Measurements from ENCODE around the gene FUT6.

The FUT6 gene

DNA sequence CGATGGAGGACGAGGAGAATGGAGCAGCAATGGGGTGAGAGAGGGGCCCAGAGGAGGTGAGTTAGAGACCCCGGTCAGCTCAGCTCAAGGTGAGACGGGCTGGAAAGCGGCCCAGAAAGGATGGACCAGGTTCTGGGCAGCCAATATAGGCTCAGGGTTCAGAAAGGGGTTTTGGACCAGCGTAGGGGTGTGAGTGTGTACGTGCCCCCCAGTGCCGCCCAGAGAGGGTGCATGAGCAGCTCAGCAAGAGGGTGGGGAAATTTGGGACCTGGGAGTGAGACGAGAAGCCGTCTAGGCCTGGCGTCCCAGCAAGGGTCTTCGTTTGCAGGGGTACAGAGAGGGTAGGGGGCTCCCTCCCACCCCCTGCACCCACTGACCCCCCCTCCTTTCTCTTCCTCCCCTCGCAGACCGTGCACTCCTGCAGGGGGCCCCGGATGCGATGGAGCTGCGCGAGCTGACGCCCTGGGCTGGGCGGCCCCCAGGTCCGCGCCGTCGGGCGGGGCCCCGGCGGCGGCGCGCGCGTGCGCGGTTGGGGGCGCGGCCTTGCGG is 12.1 kb downstream of the FUT6 start:
- H3K23ac ChIP-seq (ENCODE audit: low read length): no peak overlapping the region
- H3K79me1 ChIP-seq (ENCODE audit: low read length): peaks cover 15% of the 10 kb centered on the region
- H3K4me2 ChIP-seq (ENCODE audit: low read length): peak overlapping the region; percentile 71
- no peak overlapping the region for H3K27ac ChIP-seq (ENCODE audit: low read depth, low read length)
- no peaks in the 10 kb centered on the region for H3K36me3 ChIP-seq (ENCODE audit: control insufficient read depth in 1 of 2, insufficient read depth in 2 of 2, low read length in 2 of 2)
- H3K4me3 ChIP-seq (ENCODE audit: low read depth, low read length): peak overlapping the region; percentile 77
- no CpG with 5 or more reads among the region's 37 CpGs for WGBS (ENCODE audit: extremely low coverage, insufficient coverage, insufficient read length)
- H3K79me2 ChIP-seq (ENCODE audit: control insufficient read depth, insufficient read depth, low read length, poor library complexity): peaks cover 4% of the 10 kb centered on the region
- H4K12ac ChIP-seq (ENCODE audit: low read depth, low read length): peak overlapping the region; percentile 86
- peaks cover 2% of the 10 kb centered on the region for H3K9me3 ChIP-seq (ENCODE audit: insufficient read depth, low read depth, low read length)
- no peak overlapping the region for H2BK120ac ChIP-seq (ENCODE audit: insufficient read depth, low read length, poor library complexity)
- H2BK12ac ChIP-seq (ENCODE audit: low read length): no peak overlapping the region
- no peaks in the 10 kb centered on the region for H3K27me3 ChIP-seq (ENCODE audit: insufficient read depth, low read length)
- peak overlapping the region; percentile 86 for H4K8ac ChIP-seq (ENCODE audit: low read depth, low read length)
- H2BK5ac ChIP-seq (ENCODE audit: low read depth, low read length, poor library complexity): no peak overlapping the region
- no peak overlapping the region for H3K4ac ChIP-seq (ENCODE audit: low read depth, low read length)
- no peak overlapping the region for H3K18ac ChIP-seq (ENCODE audit: low read length)
- DNase-seq: no peak
- peaks cover 11 to 17% of the 10 kb centered on the region in 2 experiments for H3K4me1 ChIP-seq (ENCODE audit: control insufficient read depth in 1 of 2, insufficient read depth in 2 of 2, low read length in 2 of 2)
- H2AFZ ChIP-seq (ENCODE audit: insufficient read depth, low read length, poor library complexity): peak overlapping the region; percentile 27
- no peak overlapping the region for H3K9ac ChIP-seq (ENCODE audit: low read length)
- peak overlapping the region; percentile 74 for H4K91ac ChIP-seq (ENCODE audit: low read depth, low read length)
- peak overlapping the region; percentile 26 for H3K14ac ChIP-seq (ENCODE audit: low read length)
- H2AK5ac ChIP-seq (ENCODE audit: low read length): peak overlapping the region; percentile 42

DNA sequence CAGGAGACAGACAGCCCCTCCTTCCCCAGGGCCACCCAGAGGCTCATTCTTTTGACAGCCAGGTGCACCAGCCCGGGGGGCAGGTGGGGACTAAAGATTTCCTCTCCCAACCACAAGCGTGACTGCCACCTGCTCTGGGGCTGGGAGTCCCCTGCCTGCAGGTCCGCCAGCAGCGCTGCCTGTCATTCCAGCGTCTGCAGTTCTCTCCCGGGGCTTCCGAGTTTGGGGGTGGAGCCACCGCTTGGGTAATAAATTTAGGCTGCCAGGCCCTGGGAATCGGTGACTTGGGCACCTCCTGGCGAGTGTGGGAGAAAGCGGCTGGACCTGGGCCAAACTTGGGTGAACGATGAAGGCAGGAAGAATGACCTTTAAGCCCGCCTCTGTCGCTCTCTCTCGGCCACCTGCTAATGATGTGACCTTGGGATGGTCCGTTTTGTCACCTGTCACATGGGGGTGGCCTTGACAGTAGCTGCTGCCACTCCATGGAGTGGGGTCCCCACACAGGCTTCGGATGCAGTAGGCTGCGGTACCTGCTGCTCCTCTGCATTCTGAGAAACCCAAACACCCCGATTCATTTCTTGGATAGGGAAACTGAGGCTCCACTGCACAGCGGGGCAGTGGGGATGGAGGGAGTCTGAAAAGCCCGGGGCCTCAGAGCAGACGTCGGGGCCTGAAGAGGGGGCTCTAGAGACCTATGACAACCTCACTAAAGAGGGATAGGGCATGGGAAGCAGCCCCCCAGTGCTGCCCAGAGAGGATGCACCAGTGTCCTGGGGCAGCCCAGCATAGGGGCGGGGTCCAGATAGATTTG is 12.8 kb downstream of the FUT6 start:
- Histone ChIP-seq H2BK12ac (ENCODE audit: low read length) (no peak overlapping the region), H3K18ac (ENCODE audit: low read length) (no peak overlapping the region), H3K79me1 (ENCODE audit: low read length) (peaks cover 15% of the 10 kb centered on the region), H3K27me3 (ENCODE audit: insufficient read depth, low read length) (no peaks in the 10 kb centered on the region), H3K23ac (ENCODE audit: low read length) (no peak overlapping the region), H3K27ac (ENCODE audit: low read depth, low read length) (no peak overlapping the region), H3K4me3 (ENCODE audit: low read depth, low read length) (no peak overlapping the region), H4K91ac (ENCODE audit: low read depth, low read length) (no peak overlapping the region), H3K4me1 (ENCODE audit: control insufficient read depth in 1 of 2, insufficient read depth in 2 of 2, low read length in 2 of 2) (peaks cover 11 to 17% of the 10 kb centered on the region in 2 experiments), H3K79me2 (ENCODE audit: control insufficient read depth, insufficient read depth, low read length, poor library complexity) (peaks cover 4% of the 10 kb centered on the region), H4K12ac (ENCODE audit: low read depth, low read length) (no peak overlapping the region), H2BK5ac (ENCODE audit: low read depth, low read length, poor library complexity) (no peak overlapping the region), H3K36me3 (ENCODE audit: control insufficient read depth in 1 of 2, insufficient read depth in 2 of 2, low read length in 2 of 2) (no peaks in the 10 kb centered on the region), H3K9ac (ENCODE audit: low read length) (no peak overlapping the region), H2AFZ (ENCODE audit: insufficient read depth, low read length, poor library complexity) (no peak overlapping the region), H3K4ac (ENCODE audit: low read depth, low read length) (no peak overlapping the region), H4K8ac (ENCODE audit: low read depth, low read length) (no peak overlapping the region), H2BK120ac (ENCODE audit: insufficient read depth, low read length, poor library complexity) (no peak overlapping the region), H3K9me3 (ENCODE audit: insufficient read depth, low read depth, low read length) (peaks cover 3% of the 10 kb centered on the region), H2AK5ac (ENCODE audit: low read length) (no peak overlapping the region), H3K4me2 (ENCODE audit: low read length) (no peak overlapping the region), H3K14ac (ENCODE audit: low read length) (no peak overlapping the region)
- WGBS (ENCODE audit: extremely low coverage, insufficient coverage, insufficient read length): no CpG with 5 or more reads among the region's 24 CpGs
- peak; percentile 79 to 86 for DNase-seq

DNA sequence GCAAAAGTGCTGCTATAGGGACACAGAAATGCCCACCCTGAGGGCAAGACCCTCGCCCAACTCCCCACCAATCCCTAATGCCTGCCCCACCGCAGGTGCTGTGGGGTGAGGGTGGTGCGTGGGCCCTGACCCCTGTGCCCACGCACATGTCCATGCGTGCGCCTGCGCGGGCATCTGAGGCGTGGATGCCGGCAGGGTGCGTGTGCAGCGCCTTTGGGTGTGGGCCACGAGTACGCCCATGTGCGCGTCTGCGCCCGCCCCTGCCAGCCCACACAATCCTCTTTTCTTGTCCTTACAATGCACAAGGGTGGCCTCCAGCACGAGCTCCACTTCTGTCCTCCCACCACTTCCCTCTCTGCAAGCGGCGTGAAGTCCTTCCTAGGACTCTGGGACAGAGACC is 14.3 kb downstream of the FUT6 start:
- H3K14ac ChIP-seq (ENCODE audit: low read length): no peak overlapping the region
- H3K27ac ChIP-seq (ENCODE audit: low read depth, low read length): no peak overlapping the region
- no peak overlapping the region for H3K23ac ChIP-seq (ENCODE audit: low read length)
- no peak overlapping the region for H3K18ac ChIP-seq (ENCODE audit: low read length)
- no peak overlapping the region for H2AK5ac ChIP-seq (ENCODE audit: low read length)
- H3K79me2 ChIP-seq (ENCODE audit: control insufficient read depth, insufficient read depth, low read length, poor library complexity): peaks cover 4% of the 10 kb centered on the region
- no peak overlapping the region for H2BK12ac ChIP-seq (ENCODE audit: low read length)
- H3K9me3 ChIP-seq (ENCODE audit: insufficient read depth, low read depth, low read length): peaks cover 3% of the 10 kb centered on the region
- peaks cover 11 to 17% of the 10 kb centered on the region in 2 experiments for H3K4me1 ChIP-seq (ENCODE audit: control insufficient read depth in 1 of 2, insufficient read depth in 2 of 2, low read length in 2 of 2)
- no peak overlapping the region for H4K8ac ChIP-seq (ENCODE audit: low read depth, low read length)
- no peak overlapping the region for H3K4me2 ChIP-seq (ENCODE audit: low read length)
- H3K4ac ChIP-seq (ENCODE audit: low read depth, low read length): no peak overlapping the region
- no peak overlapping the region for H2AFZ ChIP-seq (ENCODE audit: insufficient read depth, low read length, poor library complexity)
- DNase-seq: no peak
- no peaks in the 10 kb centered on the region for H3K27me3 ChIP-seq (ENCODE audit: insufficient read depth, low read length)
- WGBS (ENCODE audit: extremely low coverage, insufficient coverage, insufficient read length): no CpG with 5 or more reads among the region's 21 CpGs
- no peak overlapping the region for H2BK5ac ChIP-seq (ENCODE audit: low read depth, low read length, poor library complexity)
- H3K79me1 ChIP-seq (ENCODE audit: low read length): peaks cover 15% of the 10 kb centered on the region
- no peak overlapping the region for H3K9ac ChIP-seq (ENCODE audit: low read length)
- no peak overlapping the region for H2BK120ac ChIP-seq (ENCODE audit: insufficient read depth, low read length, poor library complexity)
- no peak overlapping the region for H3K4me3 ChIP-seq (ENCODE audit: low read depth, low read length)
- no peaks in the 10 kb centered on the region for H3K36me3 ChIP-seq (ENCODE audit: control insufficient read depth in 1 of 2, insufficient read depth in 2 of 2, low read length in 2 of 2)
- no peak overlapping the region for H4K12ac ChIP-seq (ENCODE audit: low read depth, low read length)
- H4K91ac ChIP-seq (ENCODE audit: low read depth, low read length): no peak overlapping the region

DNA sequence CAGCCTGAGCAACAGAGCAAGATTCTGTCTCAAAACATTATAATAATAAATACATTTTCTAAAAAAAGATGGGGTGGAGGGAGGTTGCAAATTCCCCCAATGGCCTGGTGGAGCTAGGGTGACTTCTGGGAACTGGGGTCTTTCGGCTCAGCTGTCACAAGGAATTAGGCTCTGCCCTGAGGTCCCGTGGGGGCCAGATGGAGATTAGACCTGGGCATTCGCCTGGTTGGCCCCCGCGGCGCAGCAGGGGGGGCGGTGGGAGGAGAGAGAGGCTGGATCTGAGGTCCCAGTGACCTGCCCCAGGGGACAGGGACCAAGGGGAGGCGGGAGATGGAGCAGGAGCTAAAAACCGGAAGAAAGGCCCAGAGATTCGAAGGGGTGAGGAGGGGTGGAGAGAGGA is 14.8 kb downstream of the FUT6 start:
- H3K18ac ChIP-seq (ENCODE audit: low read length): no peak overlapping the region
- peaks cover 3% of the 10 kb centered on the region for H3K9me3 ChIP-seq (ENCODE audit: insufficient read depth, low read depth, low read length)
- H3K14ac ChIP-seq (ENCODE audit: low read length): no peak overlapping the region
- no peak overlapping the region for H4K91ac ChIP-seq (ENCODE audit: low read depth, low read length)
- no peak for DNase-seq
- no peak overlapping the region for H3K4me2 ChIP-seq (ENCODE audit: low read length)
- no peak overlapping the region for H3K4ac ChIP-seq (ENCODE audit: low read depth, low read length)
- H3K27me3 ChIP-seq (ENCODE audit: insufficient read depth, low read length): no peaks in the 10 kb centered on the region
- no CpG with 5 or more reads among the region's 10 CpGs for WGBS (ENCODE audit: extremely low coverage, insufficient coverage, insufficient read length)
- peaks cover 4% of the 10 kb centered on the region for H3K79me2 ChIP-seq (ENCODE audit: control insufficient read depth, insufficient read depth, low read length, poor library complexity)
- H2AFZ ChIP-seq (ENCODE audit: insufficient read depth, low read length, poor library complexity): no peak overlapping the region
- no peak overlapping the region for H2AK5ac ChIP-seq (ENCODE audit: low read length)
- H3K79me1 ChIP-seq (ENCODE audit: low read length): peaks cover 15% of the 10 kb centered on the region
- H4K12ac ChIP-seq (ENCODE audit: low read depth, low read length): no peak overlapping the region
- H2BK5ac ChIP-seq (ENCODE audit: low read depth, low read length, poor library complexity): no peak overlapping the region
- H2BK12ac ChIP-seq (ENCODE audit: low read length): no peak overlapping the region
- peaks cover 11 to 13% of the 10 kb centered on the region in 2 experiments for H3K4me1 ChIP-seq (ENCODE audit: control insufficient read depth in 1 of 2, insufficient read depth in 2 of 2, low read length in 2 of 2)
- no peak overlapping the region for H3K23ac ChIP-seq (ENCODE audit: low read length)
- H3K9ac ChIP-seq (ENCODE audit: low read length): no peak overlapping the region
- H4K8ac ChIP-seq (ENCODE audit: low read depth, low read length): no peak overlapping the region
- H3K36me3 ChIP-seq (ENCODE audit: control insufficient read depth in 1 of 2, insufficient read depth in 2 of 2, low read length in 2 of 2): no peaks in the 10 kb centered on the region
- H2BK120ac ChIP-seq (ENCODE audit: insufficient read depth, low read length, poor library complexity): no peak overlapping the region
- no peak overlapping the region for H3K27ac ChIP-seq (ENCODE audit: low read depth, low read length)
- no peak overlapping the region for H3K4me3 ChIP-seq (ENCODE audit: low read depth, low read length)

Measured in trophoblast cell (in vitro differentiated cells and primary cell).